ENCODE data around the gene SENP8.
A peak's percentile ranks its signal among the peaks of the same experiment; 100 is the strongest.

Gene SENP8

GRCh38 chr15:72113347-72114031 is 4.7 kb upstream of the SENP8 start:
- DNase-seq (ENCODE audit: low spot score): no peak

GRCh38 chr15:72116731-72117485 is 1.3 kb upstream of the SENP8 start:
- peak; percentile 7 for DNase-seq (ENCODE audit: low spot score)

- peak; percentile 62 for DNase-seq (ENCODE audit: low spot score)
These were observed 652 bp upstream of the SENP8 start for GRCh38 chr15:72117486-72118016.

- DNase-seq (ENCODE audit: low spot score): no peak
These were observed 6.0 kb downstream of the SENP8 start for GRCh38 chr15:72124218-72124617.

- no peak for DNase-seq (ENCODE audit: low spot score)
These were observed 9.6 kb downstream of the SENP8 start for GRCh38 chr15:72127724-72128322.

GRCh38 chr15:72128359-72128758 is 10.2 kb downstream of the SENP8 start:
- no peak for DNase-seq (ENCODE audit: low spot score)

- DNase-seq (ENCODE audit: low spot score): no peak
These were observed 12.1 kb downstream of the SENP8 start for GRCh38 chr15:72130272-72130671.

- no peak for DNase-seq (ENCODE audit: low spot score)
These were observed 13.7 kb downstream of the SENP8 start for GRCh38 chr15:72131922-72132321.

GRCh38 chr15:72133211-72133610 is 15.0 kb downstream of the SENP8 start:
- DNase-seq (ENCODE audit: low spot score): no peak

- no peak for DNase-seq (ENCODE audit: low spot score)
These were observed 17.5 kb downstream of the SENP8 start for GRCh38 chr15:72135719-72136118.

GRCh38 chr15:72136170-72137051 is 18.2 kb downstream of the SENP8 start:
- DNase-seq (ENCODE audit: low spot score): no peak

GRCh38 chr15:72139667-72140066 is 21.5 kb downstream of the SENP8 start:
- no peak for DNase-seq (ENCODE audit: low spot score)

- DNase-seq (ENCODE audit: low spot score): no peak
These were observed 21.9 kb downstream of the SENP8 start for GRCh38 chr15:72140088-72140487.

- no peak for DNase-seq (ENCODE audit: low spot score)
These were observed 23.2 kb downstream of the SENP8 start for GRCh38 chr15:72141171-72142084.

GRCh38 chr15:72146221-72146620 is 28.0 kb downstream of the SENP8 start:
- DNase-seq (ENCODE audit: low spot score): no peak

GRCh38 chr15:72146934-72147333 is 28.7 kb downstream of the SENP8 start:
- no peak for DNase-seq (ENCODE audit: low spot score)

- no peak for DNase-seq (ENCODE audit: low spot score)
These were observed 29.2 kb downstream of the SENP8 start for GRCh38 chr15:72147418-72147817.

- no peak for DNase-seq (ENCODE audit: low spot score)
These were observed 35.2 kb downstream of the SENP8 start for GRCh38 chr15:72153269-72154000.

- no peak for DNase-seq (ENCODE audit: low spot score)
These were observed 36.1 kb downstream of the SENP8 start for GRCh38 chr15:72154316-72154715.

- DNase-seq (ENCODE audit: low spot score): no peak
These were observed 36.9 kb downstream of the SENP8 start for GRCh38 chr15:72155003-72155621.
